GM18951 (cell line): ENCODE data around the gene FMN1.

ENCODE experiments used
- POLR2A ChIP-seq: IDR thresholded peaks from 4 replicates; pipeline ENCODE4 v1.6.1; 2011; ENCODE audit warnings: mild to moderate bottlenecking; ENCODE audit not compliant: insufficient read length, insufficient read depth; ENCODE audit errors: extremely low read depth
- in situ Hi-C: fragments of 300-500 bp; cut with MboI; formaldehyde crosslinking; loops from one replicate; pipeline ENCODE4 v1.12.0; 2022; ENCODE audit warnings: low sequenced_read_pairs, mixed read lengths, inconsistent platforms; ENCODE audit not compliant: unreplicated experiment

FMN1 gene

GRCh38 chr15:33116198-33116597 lies 78.3 kb downstream of the FMN1 start:
- in situ Hi-C loops, result no loop called here
- no peak for TF ChIP-seq POLR2A

- TF ChIP-seq POLR2A, result no peak
- in situ Hi-C loops, result no loop called here
Measured at GRCh38 chr15:33115191-33115861, 79.2 kb downstream of the FMN1 start.

GRCh38 chr15:33114374-33114717 lies 80.2 kb downstream of the FMN1 start:
- in situ Hi-C loops, result no loop called here
- TF ChIP-seq POLR2A, result no peak

GRCh38 chr15:33113666-33114373 lies 80.7 kb downstream of the FMN1 start:
- TF ChIP-seq POLR2A, result no peak
- in situ Hi-C loops, result no loop called here

GRCh38 chr15:33112541-33113105 lies 81.9 kb downstream of the FMN1 start:
- in situ Hi-C loops, result no loop called here
- no peak for TF ChIP-seq POLR2A

GRCh38 chr15:33111041-33111451 lies 83.5 kb downstream of the FMN1 start:
- TF ChIP-seq POLR2A, result no peak
- in situ Hi-C loops, result no loop called here

GRCh38 chr15:33109345-33109744 lies 85.2 kb downstream of the FMN1 start:
- in situ Hi-C loops, result no loop called here

GRCh38 chr15:33108518-33108917 lies 86.0 kb downstream of the FMN1 start:
- no peak for TF ChIP-seq POLR2A
- in situ Hi-C loops, result no loop called here

More at GRCh38 chr15:33109345-33109744, 85.2 kb downstream of the FMN1 start:
- TF ChIP-seq POLR2A, result no peak

GRCh38 chr15:33107950-33108349 lies 86.6 kb downstream of the FMN1 start:
- TF ChIP-seq POLR2A, result no peak
- in situ Hi-C loops, result no loop called here

- no peak for TF ChIP-seq POLR2A
- in situ Hi-C loops, result no loop called here
Measured at GRCh38 chr15:33104212-33104611, 90.3 kb downstream of the FMN1 start.

- in situ Hi-C loops, result no loop called here
Measured at GRCh38 chr15:33101036-33101435, 93.5 kb downstream of the FMN1 start.

GRCh38 chr15:33100314-33100713 lies 94.2 kb downstream of the FMN1 start:
- TF ChIP-seq POLR2A, result no peak
- in situ Hi-C loops, result no loop called here

More at GRCh38 chr15:33101036-33101435, 93.5 kb downstream of the FMN1 start:
- no peak for TF ChIP-seq POLR2A

- in situ Hi-C loops, result loop anchor here (25.0 kb wide), 1 partner anchor 613 kb away; no protein-coding TSS in a partner anchor
- no peak for TF ChIP-seq POLR2A
Measured at GRCh38 chr15:33099739-33100138, 94.8 kb downstream of the FMN1 start.

- in situ Hi-C loops, result loop anchor here (25.0 kb wide), 1 partner anchor 613 kb away; no protein-coding TSS in a partner anchor
Measured at GRCh38 chr15:33099213-33099612, 95.3 kb downstream of the FMN1 start.

More at GRCh38 chr15:33099213-33099612, 95.3 kb downstream of the FMN1 start:
- no peak for TF ChIP-seq POLR2A
